NCI-H2196 treated with DMSO at 0.1 percent for 48 hours (cell line): ENCODE results near the gene TSSC4.

Source experiments
- DNase-seq: peaks from one replicate; lab custom pipeline; 2025; ENCODE audit not compliant: unreplicated experiment; lab: John Stamatoyannopoulos, UW

The TSSC4 gene

DNA sequence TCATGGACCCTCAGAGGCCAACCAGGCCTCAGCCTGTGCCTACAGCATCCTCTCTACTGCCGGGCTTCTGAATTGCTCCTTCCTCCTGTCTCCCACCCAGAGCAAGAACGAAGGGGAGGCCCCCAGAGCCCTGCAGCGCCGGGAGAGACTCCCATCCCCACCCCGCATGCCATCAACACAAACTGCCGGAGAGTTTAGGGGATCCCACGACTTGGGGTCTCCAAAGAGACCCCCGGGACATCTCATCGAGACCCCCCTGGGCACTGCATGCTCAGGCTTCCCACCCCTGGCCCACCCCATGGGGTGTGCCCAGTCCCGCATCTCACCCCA lies 31.7 kb upstream of the TSSC4 start:
- no peak for DNase-seq

DNA sequence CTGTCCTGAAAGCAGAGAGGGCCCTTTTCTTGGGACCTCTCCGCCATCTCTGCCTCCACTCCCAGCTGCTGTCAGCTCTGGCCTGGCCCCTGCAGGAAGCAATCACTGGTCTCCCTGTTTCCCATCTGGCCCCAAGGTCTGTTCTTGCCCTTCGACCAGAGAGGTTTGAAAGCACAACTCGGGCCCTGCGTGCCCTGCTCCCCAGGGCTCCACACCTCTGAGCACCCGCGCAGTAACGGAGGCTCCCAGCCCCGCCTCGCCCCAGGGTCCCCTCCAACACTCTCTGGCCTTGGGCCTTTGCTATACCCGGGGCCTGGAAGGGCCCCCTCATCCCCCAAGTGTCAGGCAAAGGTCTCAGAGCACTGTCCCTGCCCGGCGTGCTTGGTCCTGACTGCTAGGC lies 31.2 kb upstream of the TSSC4 start:
- no peak for DNase-seq

DNA sequence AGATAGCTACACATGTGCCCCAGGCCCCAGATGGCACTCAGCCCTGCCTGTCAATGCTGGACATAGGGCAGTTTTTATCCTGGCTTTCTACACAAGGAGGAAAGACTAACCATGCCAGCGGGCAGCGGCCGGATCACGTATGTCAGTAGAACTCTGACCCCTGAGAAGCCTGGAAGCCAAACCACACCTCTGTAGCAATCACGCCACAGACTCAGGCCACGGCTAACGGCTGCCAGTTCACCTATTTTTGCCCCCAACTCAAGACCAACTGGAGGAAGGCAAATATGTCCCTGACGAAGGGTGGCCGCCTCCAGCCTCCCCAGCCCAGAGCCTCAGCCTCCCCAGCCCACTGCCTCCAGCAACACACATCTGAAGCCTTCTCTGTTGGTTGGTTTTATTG lies 30.7 kb upstream of the TSSC4 start:
- DNase-seq, result no peak

DNA sequence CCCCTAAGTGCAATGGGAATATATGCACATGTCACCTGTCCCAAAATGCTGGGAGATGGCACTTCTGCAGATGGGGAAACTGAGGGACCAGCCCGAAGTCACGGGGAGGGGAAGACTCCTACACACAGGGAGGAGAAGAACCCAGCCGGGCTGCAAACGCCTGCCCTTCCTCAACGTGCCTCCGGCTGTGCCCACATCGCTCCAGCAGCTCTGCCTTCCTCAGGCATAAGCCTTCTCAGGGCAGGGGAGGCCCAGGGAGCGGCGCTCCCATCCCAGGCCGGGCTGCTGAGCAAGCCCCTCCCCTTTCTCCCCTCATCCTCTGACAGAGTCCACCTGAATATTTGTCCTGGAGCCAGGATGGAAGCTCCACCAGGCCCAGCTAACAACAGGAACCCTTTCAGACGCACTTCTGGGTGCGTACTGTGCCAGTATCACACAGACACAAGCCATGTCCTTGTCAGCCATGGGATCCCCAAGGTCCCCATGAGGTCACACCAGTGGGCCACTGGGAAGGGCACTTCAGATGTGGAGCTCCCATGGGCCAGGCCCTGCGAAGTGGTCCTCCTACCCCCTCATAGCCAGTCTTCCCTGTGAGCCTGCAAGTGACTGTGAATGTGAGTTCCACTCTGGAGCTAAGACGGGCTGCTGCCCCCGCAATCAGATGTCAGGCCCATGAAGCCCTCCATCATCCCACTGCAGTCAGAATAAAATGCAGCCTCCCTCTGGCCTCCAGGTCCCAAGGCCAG lies 25.9 kb upstream of the TSSC4 start:
- DNase-seq, result no peak

DNA sequence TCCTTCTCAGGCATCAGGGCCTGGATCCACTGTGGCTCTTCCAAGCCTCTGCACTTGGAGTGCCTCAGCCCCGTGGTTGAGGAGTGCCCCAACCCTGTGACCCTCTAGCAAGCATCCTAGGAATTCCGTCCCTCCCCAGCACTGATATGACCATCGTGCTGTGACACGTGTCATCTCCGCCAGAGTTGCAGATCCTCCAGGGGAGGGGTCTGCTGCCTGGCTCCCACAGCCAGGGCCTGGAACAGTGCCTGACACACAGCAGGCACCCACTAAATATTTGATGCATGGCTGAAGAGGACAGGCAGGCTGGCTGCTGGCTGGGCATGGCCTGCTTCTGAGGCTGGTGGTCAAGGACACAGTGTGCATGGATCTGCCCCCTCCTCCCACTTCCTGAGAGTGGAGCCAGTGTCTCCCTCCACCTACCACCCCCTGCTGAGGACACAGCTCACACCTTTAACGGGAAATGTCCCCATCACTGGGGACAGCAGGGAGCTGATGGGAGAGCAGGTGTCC lies 25.2 kb upstream of the TSSC4 start:
- DNase-seq, result no peak

DNA sequence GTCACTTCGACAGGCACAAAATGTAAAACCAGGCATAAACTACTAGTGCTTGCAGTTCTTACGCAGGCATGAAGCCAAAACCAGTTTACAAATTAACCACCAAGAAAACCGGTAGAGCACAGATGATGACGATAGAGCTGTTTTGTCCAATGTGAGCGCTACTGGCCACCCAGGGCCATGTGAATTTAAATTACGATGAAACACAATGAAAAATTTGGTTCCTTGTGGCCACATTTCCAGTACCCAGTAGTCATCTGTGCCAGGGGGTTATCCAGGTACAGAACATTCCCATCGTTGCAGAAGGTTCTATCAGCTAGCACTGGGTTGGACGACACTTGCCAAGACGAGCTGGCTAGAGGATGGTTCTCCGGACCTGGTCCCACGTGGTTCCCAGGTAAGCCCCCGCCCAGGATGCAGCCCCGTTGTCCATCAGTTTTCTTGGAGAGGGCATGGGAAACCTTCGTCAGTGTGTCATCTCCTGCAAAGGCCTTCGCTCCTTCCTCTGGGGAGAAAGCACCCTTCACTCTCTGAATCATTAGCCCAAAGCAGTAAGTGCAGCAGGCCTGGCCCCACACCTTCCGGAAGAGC lies 24.5 kb upstream of the TSSC4 start:
- no peak for DNase-seq

DNA sequence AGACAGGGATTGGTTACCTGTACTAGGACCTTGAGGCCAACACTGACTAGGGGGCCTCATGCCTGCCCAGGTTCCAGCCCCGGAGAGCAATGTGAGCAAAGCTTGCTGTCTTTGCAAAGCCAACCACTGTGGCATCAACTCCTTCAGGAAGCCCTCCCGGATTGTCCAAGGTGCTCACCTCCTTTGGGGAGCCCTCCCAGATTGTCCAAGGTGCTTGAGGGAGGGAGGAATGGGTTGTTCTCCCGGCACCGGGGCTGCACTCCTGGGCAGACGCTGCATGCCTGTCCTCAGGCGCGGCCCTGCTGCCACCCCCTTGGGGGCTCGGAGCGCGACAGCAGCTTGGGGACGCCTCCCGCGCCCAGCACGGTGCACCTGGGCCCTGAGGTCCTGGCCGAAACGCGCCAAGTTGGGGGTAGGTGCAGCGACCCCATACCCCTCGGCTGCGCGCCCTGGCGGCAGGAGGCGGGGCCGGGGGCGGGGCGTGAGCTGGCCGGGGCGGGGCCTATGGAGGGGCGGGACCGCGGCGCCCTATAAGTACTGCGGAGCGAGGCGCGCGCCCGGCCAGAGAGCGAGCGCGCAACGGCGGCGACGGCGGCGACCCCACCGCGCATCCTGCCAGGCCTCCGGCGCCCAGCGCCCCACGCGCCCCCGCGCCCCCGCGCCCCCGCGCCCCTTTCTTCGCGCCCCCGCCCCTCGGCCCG lies 23.6 kb upstream of the TSSC4 start, which contains the start of gene CD81:
Gene CD81, plus strand, starts transcription at position 560 of the 701 bp plus-strand sequence. CDS start 240 bp downstream, outside the sequence.
- DNase-seq, result no peak

DNA sequence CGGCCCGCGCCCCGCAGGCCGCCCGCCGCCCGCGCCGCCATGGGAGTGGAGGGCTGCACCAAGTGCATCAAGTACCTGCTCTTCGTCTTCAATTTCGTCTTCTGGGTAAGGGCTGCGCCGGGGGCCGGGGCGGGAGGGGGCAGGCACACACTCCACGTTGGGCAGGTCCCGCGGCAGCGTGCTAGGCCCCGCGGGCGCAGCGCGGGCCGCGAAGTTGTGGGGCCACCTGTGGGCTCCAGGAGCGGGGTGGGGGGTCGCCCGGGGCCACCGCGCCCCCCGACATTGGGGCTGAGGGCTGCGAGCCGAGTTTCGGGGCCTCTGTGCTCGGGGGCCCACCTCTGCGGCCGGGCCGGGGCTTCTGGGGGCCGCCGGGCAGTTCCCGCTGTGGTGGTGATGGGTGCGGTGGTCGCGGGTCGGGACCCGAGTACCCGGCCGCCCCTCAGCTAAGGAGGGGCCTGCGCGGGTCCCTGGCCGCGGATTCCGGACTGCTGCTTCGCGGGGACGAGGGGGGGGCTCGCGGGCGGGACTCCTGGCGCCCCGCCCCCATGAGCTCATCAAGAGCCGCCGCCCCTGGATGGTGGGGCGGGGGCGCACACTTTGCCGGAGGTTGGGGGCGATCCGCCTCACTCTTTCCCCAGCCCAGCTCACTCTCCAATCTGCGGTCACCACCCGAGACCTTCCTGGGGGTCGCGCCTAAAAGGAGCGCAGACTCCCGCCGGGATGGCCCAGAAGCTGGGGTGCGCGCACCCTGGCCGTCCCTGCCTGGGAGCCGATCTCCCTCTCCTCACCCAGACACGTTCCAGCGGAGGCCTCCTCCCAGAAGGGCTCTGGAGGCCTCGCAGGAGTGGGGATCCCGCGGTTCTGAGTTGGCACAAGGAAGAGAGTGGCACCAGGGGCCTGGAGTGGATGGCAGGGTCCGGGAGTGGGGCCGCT lies 22.8 kb upstream of the TSSC4 start:
- no peak for DNase-seq

DNA sequence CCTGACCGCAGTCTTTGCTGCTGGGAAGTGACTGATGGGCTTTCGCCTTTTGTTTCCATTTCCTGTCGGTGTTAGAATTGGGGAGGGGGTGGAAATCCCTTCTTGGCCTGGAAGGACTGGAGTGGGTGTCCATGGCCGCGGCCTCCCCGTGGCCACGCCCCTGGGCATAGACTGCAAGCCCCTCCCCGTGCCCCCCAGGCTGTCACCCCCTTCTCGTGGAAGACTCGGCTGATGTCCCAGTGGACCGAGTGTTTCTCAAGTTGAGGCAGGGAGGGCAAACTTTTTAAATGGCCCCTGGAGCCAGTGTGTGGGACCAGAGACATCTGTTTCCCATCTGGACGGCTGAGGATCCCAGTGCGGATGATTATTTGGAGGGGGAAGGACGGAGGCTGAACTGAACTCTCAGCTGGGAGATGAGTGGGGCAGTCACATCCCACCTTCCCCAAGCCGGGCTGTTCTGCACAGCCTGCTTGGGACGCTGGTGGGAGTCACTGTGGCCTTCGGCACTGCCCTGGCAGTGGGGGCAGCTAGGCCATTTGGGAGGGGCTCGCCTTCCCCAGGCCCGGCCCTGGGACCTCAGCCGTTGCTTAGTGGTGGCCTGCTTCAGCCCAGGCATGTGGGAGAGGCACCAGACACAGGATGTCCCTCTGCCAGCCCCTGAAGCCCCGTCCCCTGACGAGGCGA lies 21.9 kb upstream of the TSSC4 start:
- no peak for DNase-seq

DNA sequence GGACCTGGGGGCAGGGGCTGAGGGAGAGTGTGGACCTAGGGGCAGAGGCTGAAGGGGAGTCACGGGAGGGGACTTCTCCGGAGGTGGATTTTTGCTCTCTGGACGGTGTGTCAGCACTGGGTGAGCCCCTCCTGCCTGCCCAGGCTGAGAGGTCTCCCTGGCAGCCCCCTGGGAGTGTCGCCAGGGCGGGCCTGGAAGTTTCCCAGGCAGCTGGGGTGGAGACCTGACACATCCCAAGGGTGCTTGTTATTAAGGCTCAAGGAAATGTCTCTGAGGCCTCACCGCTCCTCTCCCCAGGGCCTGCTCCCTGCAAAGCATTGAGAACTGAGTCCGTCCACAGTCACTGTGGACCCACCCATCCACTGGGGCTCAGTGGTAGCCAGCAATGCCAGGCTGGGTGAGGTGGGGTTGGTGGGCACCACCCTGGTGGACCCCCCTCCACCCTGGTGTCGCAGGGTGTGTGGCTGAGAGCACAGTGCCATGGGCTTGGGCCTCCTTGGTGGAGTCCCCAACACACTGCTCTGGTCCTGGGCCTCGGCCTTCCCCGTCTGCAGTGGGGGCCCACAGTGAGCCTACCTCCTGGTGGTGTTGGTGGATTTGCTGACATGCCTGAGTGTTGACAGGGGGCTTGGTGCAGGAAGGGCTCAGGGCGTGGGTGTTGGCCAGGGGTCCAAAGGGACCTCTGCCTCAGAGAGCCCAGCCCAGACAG lies 20.9 kb upstream of the TSSC4 start:
- no peak for DNase-seq

DNA sequence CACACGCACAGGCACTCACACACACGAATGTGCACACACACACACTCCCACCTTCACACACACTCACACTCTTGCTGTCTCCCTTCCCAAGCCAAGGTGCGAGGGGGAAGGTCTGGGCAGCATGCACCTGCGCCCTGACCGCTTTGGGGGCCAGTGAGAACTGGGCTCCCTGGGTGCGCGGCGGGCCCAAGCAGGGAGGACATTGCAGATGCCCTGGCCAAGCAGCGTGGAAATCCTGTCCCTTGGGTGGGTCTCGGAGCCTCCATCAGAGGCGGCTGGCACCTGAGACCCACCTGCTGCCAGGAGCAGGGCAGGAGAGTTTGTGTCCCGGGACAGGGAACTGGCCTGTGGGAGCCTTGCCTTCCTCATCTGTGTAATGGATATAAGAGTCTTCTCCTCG lies 20.2 kb upstream of the TSSC4 start:
- DNase-seq, result no peak

DNA sequence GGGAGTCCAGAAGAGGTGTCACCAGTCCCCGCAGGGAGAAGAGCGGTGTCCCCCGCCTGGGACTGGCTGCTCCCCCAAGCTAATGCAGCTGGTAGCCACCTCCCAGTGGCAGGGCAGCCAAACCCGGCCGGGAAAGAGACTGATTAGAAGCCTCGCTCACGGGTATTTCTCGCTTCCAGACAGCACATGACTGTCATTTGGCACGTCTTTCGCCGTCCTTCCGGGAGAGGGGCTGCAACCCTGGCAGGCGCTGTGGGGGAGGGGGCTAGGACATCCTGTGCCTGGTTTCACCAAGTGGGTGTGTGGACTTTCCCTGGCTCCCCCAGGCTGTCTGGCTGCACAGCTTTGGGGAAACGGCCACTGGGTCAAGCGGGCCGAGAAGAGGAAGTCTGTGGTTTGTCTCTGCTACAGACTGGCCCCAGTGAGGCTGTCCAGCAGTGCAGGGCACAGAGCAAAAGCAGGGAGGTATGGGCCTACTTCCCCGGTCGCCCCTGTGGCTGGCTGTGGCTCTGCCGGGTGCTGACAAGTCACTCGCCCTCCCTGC lies 19.7 kb upstream of the TSSC4 start:
- DNase-seq, result no peak

DNA sequence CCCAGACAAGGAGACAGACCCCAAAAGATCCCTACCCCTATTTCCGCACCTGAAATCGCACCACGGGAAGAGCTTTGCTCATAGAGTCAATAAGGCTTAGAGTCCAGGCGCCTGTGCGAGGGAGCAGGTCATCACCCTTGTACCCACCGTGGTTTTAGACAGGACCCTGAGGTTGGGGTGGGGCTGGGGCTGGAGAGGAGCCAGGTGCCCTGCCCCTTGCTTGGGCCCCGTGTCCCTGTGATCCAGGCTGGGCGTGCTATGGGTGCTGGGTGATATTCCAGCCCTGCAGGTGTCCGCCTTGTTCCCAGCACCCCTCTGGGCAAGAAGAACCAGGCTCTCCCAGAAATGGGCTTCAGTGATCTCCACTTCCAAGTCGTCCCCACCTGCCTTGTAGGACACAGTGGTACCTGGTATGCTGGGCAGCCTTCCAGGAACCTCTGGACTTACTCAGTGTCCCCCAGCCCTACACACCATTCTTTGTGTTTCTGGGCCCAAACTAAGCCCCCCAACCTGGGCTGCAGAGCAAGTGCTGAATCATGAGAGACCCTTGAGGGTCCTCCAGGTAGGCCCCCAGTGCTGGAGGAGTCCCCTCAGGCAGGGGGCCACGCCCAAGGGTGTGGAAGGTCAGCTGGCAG lies 18.9 kb upstream of the TSSC4 start:
- DNase-seq, result no peak

DNA sequence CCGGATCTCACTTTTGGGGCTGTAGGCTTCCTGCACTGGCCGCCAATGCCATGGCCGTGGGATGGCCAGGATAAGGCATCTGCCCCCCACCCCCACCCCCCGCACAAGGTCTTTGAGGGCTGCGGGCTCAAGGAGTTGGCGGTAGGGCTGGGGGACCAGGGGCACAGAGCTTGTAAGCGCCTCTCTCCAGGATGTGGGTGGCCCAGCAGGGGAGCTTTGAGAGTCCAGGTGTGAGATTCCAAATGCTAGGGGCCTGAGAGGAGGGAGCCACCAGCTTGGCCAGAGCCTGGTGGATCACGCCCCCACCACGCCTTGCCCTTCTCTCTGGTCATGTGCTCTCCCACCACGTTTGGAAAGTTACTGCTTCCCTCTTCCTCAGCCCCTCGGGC lies 18.4 kb upstream of the TSSC4 start:
- DNase-seq, result no peak

DNA sequence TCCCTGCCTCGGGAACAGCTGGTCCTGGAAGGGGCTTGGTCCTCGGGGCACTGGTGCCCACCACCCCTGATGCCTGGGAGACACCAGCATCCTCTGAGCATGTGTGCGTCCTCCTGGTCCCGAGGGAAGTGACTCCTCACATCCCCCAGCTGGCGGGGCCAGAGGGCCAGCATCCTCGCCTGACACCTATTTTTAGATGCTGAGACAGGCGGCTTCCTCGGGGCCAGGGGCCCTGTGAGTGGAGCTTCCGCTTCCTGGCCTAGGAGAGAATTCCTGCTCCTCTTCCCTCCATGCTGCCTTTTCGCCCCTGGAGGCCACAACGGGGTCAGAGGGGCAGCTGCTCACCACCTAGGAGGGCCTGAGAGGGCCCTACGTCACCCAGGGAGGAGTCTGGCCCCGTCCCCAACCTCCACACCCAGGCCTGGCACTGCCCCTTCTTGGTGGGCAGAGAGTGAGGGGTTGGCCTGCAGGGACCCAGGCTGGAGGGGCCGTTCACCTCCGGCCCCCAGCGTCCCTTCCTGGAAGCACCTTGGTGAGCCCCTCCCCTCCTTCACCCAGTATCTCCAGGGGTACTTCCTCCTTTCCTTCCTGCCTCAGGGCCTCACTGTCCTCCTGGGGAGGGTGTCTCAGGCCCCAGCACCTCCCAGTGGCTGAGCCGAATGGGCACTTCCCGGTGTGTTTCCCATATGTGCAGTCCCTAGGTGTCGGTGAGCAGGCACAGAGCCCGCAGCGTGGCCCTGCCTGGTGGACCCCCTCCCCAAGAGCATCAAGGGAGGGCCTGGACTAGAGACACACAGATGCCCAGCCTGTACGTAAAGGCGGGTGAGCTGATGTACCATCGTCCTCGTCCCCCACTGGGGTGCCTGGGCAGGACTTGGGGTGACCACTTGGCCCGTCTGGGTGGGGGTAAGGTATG lies 17.4 kb upstream of the TSSC4 start:
- DNase-seq, result no peak

DNA sequence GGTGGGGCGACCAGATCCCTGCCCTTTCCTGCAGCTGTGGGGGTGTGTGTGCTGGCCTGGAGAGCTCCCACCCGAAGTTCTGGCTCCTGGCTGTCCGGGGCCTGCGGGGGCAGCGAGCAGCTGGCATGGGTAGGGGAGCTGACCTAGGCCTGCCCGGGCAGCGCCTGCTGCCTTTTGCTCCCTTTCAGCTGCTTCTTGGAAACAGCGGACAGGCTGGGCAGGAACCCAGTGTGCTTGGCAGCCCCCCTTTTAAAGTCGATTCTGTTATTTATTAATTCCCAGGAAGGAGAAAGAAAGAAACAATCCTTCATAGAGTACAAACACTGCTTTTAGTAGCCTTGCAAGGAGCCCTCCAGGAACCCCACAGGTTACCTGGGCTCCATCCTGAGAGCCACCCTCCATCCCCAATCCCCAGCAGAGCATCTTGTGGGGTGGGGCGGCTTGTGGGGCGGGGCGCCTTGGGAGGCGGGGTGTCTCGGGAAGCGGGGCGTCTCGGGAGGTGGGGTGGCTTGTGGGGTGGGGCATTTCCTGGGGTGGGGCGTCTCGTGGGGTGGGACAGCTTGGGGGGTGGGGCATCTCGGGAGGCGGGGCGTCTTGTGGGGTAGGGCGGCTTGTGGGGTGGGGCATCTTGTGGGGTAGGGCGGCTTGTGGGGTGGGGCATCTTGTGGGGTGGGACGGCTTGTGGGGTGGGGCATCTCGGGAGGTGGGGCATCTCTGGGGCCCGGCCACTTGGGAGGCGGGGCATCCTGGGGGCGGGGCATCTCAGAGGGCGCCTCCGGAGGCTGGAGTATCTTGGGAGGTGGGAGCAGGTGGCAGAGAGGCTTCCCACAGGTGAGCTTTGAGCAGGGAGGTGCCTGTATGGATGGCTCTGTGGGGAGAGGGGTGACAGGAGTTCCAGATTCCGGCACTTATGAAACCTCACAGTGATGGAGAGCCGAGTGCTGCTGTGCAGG lies 16.4 kb upstream of the TSSC4 start:
- no peak for DNase-seq
